ENCODE results near the gene SEMA5A. TPM values are rescaled to one million over a fixed set of nuclear protein-coding genes. Genes with fewer than 3 reads are reported as not detected.
A peak's percentile ranks its signal among the peaks of the same experiment; 100 is the strongest.

SEMA5A gene
- total and polyA plus RNA-seq, 11 donors = 4.6 to 71.5 (median 33.8) TPM

GRCh38 chr5:9468060-9468388 is 77.9 kb downstream of the SEMA5A start:
- Histone ChIP-seq H3K36me3 (peaks cover 0 to 4% (median 0%) of the 10 kb centered on the region in 9 donors), H3K9me3 (peaks cover 0 to 4% (median 0%) of the 10 kb centered on the region in 12 donors), H3K27ac (no peak overlapping the region), H3K27me3 (no peaks in the 10 kb centered on the region), H3K4me1 (peaks cover 0 to 26% (median 4%) of the 10 kb centered on the region in 12 donors), H3K4me3 (no peak overlapping the region)
- 62 to 72% (median 69%) methylated on average over 4 of the region's 4 CpGs for WGBS, 4 donors
- TF ChIP-seq POLR2A (IDR thresholded peaks at IDR 0.05) = no peak
- TF ChIP-seq CTCF (IDR thresholded peaks at IDR 0.05) = no peak
- ATAC-seq = no peak
- no peak for DNase-seq
- intact Hi-C loops (cut with DNase I) = no loop called here

- Histone ChIP-seq H3K9me3 (peaks cover 0 to 4% (median 0%) of the 10 kb centered on the region in 12 donors), H3K4me1 (peaks cover 0 to 26% (median 4%) of the 10 kb centered on the region in 12 donors), H3K27ac (no peak overlapping the region), H3K4me3 (no peak overlapping the region), H3K36me3 (peaks cover 0 to 4% (median 0%) of the 10 kb centered on the region in 9 donors), H3K27me3 (no peaks in the 10 kb centered on the region)
- ATAC-seq (peak in 2 of 4 donors; percentile 31 to 34), DNase-seq (no peak)
- 82 to 88% (median 86%) methylated on average over 13 of the region's 13 CpGs for WGBS, 4 donors
- intact Hi-C loops (cut with DNase I) = no loop called here
- no peak for TF ChIP-seq POLR2A (IDR thresholded peaks at IDR 0.05)
- no peak for TF ChIP-seq CTCF (IDR thresholded peaks at IDR 0.05)
These were observed 78.4 kb downstream of the SEMA5A start for GRCh38 chr5:9467199-9468059.

- intact Hi-C loops (cut with DNase I) = no loop called here
These were observed 79.2 kb downstream of the SEMA5A start for GRCh38 chr5:9466697-9467096.

More at GRCh38 chr5:9466697-9467096, 79.2 kb downstream of the SEMA5A start:
- H3K9me3 ChIP-seq = peaks cover 0 to 4% (median 0%) of the 10 kb centered on the region in 12 donors
- no peak overlapping the region for H3K27ac ChIP-seq
- H3K27me3 ChIP-seq = no peaks in the 10 kb centered on the region
- DNase-seq (no peak), ATAC-seq (no peak)
- WGBS, 4 donors = 52 to 60% (median 58%) methylated on average over 1 of the region's 1 CpG
- peaks cover 0 to 4% (median 0%) of the 10 kb centered on the region in 9 donors for H3K36me3 ChIP-seq
- no peak overlapping the region for H3K4me3 ChIP-seq
- H3K4me1 ChIP-seq = peaks cover 0 to 19% (median 4%) of the 10 kb centered on the region in 12 donors
- TF ChIP-seq CTCF (IDR thresholded peaks at IDR 0.05) (no peak), POLR2A (IDR thresholded peaks at IDR 0.05) (no peak)
